Heart left ventricle (tissue), 16 donors: Measurements from ENCODE around the gene NIPAL3. TPM values are rescaled to one million over a fixed set of nuclear protein-coding genes. Genes with fewer than 3 reads are reported as not detected.
"Not testable (repeated sequence)": the region's sequence is repeated elsewhere in the genome, so short reads cannot be mapped to it uniquely, and the experiment has no call there.

Experiments
- ATAC-seq, 4 donors: fragments of 200-7000 bp; cut with Tn5 transposase; one replicate each; pipeline ENCODE4 v1.9.1; 2020 to 2022; ENCODE audit warnings: moderate library complexity in 4 of 4, mild to moderate bottlenecking in 3 of 4, moderate number of reproducible peaks in 1 of 4
- DNase-seq, 5 donors: peaks; one replicate each; pipeline ENCODE4 v3.0.0-alpha.2; 2020
- H3K27ac ChIP-seq, 12 donors: fragments of 200-600 bp; sonication (generic) in 4 of 12; one replicate each; pipeline versions ENCODE4 v1.5.0 to v1.8.0; 2016 to 2022; ENCODE audit warnings: mild to moderate bottlenecking in 2 of 12
- H3K27me3 ChIP-seq, 9 donors: fragments of 200-600 bp; sonication (generic) in 2 of 9; one replicate each; pipeline versions ENCODE4 v1.5.1 to v1.8.0; 2016 to 2022; ENCODE audit warnings: mild to moderate bottlenecking in 3 of 9
- H3K36me3 ChIP-seq, 9 donors: fragments of 200-600 bp; sonication (generic) in 2 of 9; one replicate each; pipeline versions ENCODE4 v1.5.0 to v1.8.0; 2018 to 2022; ENCODE audit warnings: mild to moderate bottlenecking in 2 of 9
- H3K4me1 ChIP-seq, 12 donors: fragments of 200-600 bp; sonication (generic) in 4 of 12; one replicate each; pipeline versions ENCODE4 v1.5.0 to v1.8.0; 2016 to 2022; ENCODE audit warnings: mild to moderate bottlenecking in 3 of 12
- H3K4me3 ChIP-seq, 12 donors: fragments of 200-600 bp; sonication (generic) in 4 of 12; one replicate each; pipeline versions ENCODE4 v1.5.0 to v1.8.0; 2017 to 2022; ENCODE audit warnings: mild to moderate bottlenecking in 9 of 12, moderate library complexity in 4 of 12
- H3K9me3 ChIP-seq, 12 donors: fragments of 200-600 bp; sonication (generic) in 4 of 12; one replicate each; pipeline versions ENCODE4 v1.5.0 to v1.8.0; 2016 to 2022; ENCODE audit warnings: mild to moderate bottlenecking in 1 of 12
- POLR2A ChIP-seq, 2 donors: fragments of 450-650 bp; IDR thresholded peaks; one replicate each; pipeline ENCODE4 v1.6.1; 2017; ENCODE audit warnings: antibody characterized with exemption in 2 of 2, mild to moderate bottlenecking in 2 of 2, moderate library complexity in 2 of 2
- WGBS, 4 donors: extraction: QIAGEN DNeasy Blood & Tissue Kit in 2 of 4; methylation state at CpG; one replicate each; pipeline versions ENCODE4 v1.1.5 to v1.1.7; 2013 to 2018; 5-methylcytosine and 5-hydroxymethylcytosine counted together
- intact Hi-C, 10 donors: fragments of 100-400 bp; cut with DNase I; formaldehyde crosslinking; loops; one replicate each; pipeline versions ENCODE4 v1.11.1 to v1.14.2; 2022
- polyA plus RNA-seq, 2 donors: library from polyadenylated mRNA; stranded (reverse); fragments of 200-250 nt; gene quantifications; one replicate each; pipeline ENCODE4 v1.2.3, GENCODE V29; 2013
- total RNA-seq, 9 donors: library from RNA; depleted of rRNA in 2 of 9; stranded (reverse); fragments of >200 nt in 2 of 9; fragmentation: NEBNext Ultra II Directional in 3 of 9; extraction: Animal tissue kit (Norgen Biotek cat#: 25700) in 3 of 9; gene quantifications; one replicate each; pipeline versions ENCODE4 v1.1.0 to v1.2.4, GENCODE V29; 2016 to 2023
- TF ChIP-seq, protein P1 (sequence below), 12 donors: fragments of 200-600 bp; sonication (generic) in 4 of 12; IDR thresholded peaks; one replicate each; pipeline versions ENCODE4 v1.5.0 to v1.8.0; 2018 to 2022; ENCODE audit warnings: antibody characterized with exemption in 12 of 12, mild to moderate bottlenecking in 5 of 12
- donor health status: ischemic (EF 13 %, LVEDD 7.1; RV severe dilation, severe dysfunction).
- donor health status: healthy with polysubstance abuse.
- donor health status: DM: no; HTN: yes; CAD: no.
- donor health status: DM: no; HTN: no; CAD: no.
- donor health status: ischemic (EF 25% LVEDD 6.9; RV normal size, moderate dysfunction).
- donor health status: ischemic (EF 25% LVEDD 5.7; RV mildly dilated, moderate dysfunction).
- donor health status: healthy.
- donor health status: DM: yes; HTN: yes; CAD: no.
- donor health status: ischemic (EF 35%, LVEDD 5.7; RV mildly dilated, moderate dysfunction).
- donor health status: nonischemic (EF 11% LVEDD 7.7; RV severe dilation, severe dysfunction).
- donor health status: DM: yes; HTN: yes; CAD: no.
- donor health status: PGD.
- donor health status: ischemic (EF 29% LVEDD 5.4; RV normal size, mild dysfunction).
- donor health status: nonischemic (EF 23%, LVEDD 6.1; RV moderate dilation, normal function).

The NIPAL3 gene
- total and polyA plus RNA-seq, 11 donors: 9.8 to 48.3 (median 27.8) TPM

DNA sequence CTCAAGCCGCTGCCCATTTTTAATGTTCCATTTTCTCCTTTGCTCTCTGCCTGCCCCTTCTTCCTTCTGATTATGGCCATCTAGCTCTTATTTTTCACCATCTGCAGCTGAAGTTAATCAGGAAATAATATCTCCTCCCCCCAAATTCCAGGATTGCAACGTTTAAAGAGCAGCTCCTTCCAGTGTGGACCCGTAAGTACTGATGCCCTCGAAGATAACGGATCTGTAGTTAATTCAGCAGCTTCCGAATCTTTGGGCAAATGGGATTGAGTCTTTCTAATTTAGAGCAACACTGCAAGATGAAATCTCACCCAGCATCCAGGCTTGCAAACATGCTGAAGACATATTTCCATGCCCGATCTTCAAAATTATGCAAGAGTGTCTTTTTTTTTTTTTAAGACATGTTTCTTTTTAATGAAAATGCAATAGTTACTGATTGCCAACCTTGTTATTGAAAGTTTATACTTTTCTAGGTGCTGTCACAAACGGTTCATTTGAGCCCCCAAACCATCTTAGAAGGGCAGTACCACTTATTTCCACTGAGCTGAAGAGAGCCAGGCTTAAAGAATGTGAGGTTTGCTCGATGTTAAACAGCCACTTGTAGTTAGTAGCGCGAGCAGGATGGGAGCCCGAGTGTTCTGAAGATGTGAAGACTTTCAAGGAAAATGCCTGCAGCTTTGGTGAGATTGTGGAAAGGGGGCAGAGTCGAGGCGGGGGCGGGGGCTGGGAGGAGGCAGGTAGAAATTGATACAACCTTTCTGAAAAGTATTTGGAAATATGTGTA, 76.2 kb downstream of the NIPAL3 start:
- ATAC-seq (no peak), DNase-seq (no peak)
- Histone ChIP-seq H3K36me3 (no peaks in the 10 kb centered on the region), H3K27me3 (peaks cover 0 to 5% (median 0%) of the 10 kb centered on the region in 9 donors), H3K9me3 (peaks cover 0 to 7% (median 0%) of the 10 kb centered on the region in 12 donors), H3K27ac (no peak overlapping the region), H3K4me3 (no peak overlapping the region), H3K4me1 (no peaks in the 10 kb centered on the region)
- intact Hi-C loops: no loop called here
- WGBS, 4 donors: 55 to 61% (median 60%) methylated on average over 15 of the region's 15 CpGs
- TF ChIP-seq POLR2A (IDR thresholded peaks at IDR 0.05): no peak
- TF ChIP-seq, protein P1, sequence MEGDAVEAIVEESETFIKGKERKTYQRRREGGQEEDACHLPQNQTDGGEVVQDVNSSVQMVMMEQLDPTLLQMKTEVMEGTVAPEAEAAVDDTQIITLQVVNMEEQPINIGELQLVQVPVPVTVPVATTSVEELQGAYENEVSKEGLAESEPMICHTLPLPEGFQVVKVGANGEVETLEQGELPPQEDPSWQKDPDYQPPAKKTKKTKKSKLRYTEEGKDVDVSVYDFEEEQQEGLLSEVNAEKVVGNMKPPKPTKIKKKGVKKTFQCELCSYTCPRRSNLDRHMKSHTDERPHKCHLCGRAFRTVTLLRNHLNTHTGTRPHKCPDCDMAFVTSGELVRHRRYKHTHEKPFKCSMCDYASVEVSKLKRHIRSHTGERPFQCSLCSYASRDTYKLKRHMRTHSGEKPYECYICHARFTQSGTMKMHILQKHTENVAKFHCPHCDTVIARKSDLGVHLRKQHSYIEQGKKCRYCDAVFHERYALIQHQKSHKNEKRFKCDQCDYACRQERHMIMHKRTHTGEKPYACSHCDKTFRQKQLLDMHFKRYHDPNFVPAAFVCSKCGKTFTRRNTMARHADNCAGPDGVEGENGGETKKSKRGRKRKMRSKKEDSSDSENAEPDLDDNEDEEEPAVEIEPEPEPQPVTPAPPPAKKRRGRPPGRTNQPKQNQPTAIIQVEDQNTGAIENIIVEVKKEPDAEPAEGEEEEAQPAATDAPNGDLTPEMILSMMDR (IDR thresholded peaks at IDR 0.05): no peak

DNA sequence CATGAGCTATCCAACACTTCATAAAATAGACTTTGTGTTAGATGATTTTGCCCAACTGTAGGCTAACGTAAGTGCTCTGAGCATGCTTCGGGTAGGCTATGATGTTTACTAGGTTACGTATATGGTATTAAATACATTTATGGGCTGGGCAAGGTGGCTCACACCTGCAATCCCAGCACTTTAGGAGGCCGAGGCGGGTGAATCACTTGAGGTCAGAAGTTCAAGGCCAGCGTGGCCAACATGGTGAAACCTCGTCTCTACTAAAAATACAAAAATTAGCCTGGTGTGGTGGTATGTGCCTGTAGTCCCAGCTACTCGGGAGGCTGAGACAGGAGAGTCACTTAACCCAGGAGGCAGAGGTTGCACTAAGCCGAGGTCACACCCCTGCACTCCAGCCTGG, 77.3 kb downstream of the NIPAL3 start:
- H3K4me3 ChIP-seq, H3K27ac ChIP-seq, H3K4me1 ChIP-seq, H3K27me3 ChIP-seq, intact Hi-C loops, ATAC-seq, DNase-seq, H3K36me3 ChIP-seq, H3K9me3 ChIP-seq: not testable (repeated sequence)
- WGBS, 4 donors: 89 to 94% (median 92%) methylated on average over 9 of the region's 9 CpGs

DNA sequence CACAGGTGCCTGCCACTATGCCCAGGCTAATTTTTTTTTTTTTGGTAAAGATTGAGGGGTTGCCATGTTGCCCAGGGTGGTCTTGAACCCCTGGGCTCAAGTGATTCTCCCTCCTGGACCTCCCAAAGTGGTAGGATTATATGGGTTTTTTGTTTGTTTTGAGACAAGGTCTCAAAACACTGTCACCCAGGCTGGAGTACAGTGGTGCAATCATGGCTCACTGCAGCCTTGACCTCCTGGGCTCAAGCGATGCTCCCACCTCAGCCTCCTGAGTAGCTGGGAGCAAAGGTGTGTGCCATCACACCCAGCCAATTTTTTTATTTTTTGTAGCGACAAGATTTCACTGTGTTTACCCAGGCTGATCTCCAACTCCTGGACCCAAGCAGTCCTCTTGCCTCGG, 78.2 kb downstream of the NIPAL3 start:
- no peak overlapping the region for H3K4me3 ChIP-seq
- no peak for ATAC-seq
- TF ChIP-seq, protein P1 (IDR thresholded peaks at IDR 0.05): no peak
- TF ChIP-seq POLR2A (IDR thresholded peaks at IDR 0.05): no peak
- H3K27ac ChIP-seq: no peak overlapping the region
- DNase-seq: no peak
- no peaks in the 10 kb centered on the region for H3K36me3 ChIP-seq
- intact Hi-C loops: no loop called here
- H3K4me1 ChIP-seq: no peaks in the 10 kb centered on the region
- 92 to 94% (median 94%) methylated on average over 3 of the region's 3 CpGs for WGBS, 4 donors
- peaks cover 0 to 7% (median 0%) of the 10 kb centered on the region in 12 donors for H3K9me3 ChIP-seq
- peaks cover 0 to 5% (median 0%) of the 10 kb centered on the region in 9 donors for H3K27me3 ChIP-seq

DNA sequence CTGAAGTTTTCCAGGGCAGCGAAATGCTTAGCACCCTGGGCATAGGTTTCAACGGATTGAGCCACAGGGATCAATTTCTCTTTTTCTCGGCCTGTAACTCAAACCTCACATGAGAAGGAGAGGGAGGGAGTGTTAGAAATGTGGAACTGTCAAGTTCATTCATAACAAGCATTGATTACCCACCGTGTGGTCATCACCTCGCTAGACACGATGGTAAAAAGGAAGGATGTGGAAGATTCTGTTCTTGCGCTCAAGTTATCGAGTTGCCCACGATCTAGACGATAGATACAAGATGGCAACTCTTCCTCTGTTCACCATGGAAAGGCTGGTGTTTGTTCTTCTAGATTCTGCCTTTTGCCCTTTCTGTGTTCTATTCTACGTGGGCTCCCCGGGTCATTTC, 83.0 kb downstream of the NIPAL3 start:
- Histone ChIP-seq H3K9me3 (no peaks in the 10 kb centered on the region), H3K27ac (no peak overlapping the region), H3K4me1 (peaks cover 0 to 26% (median 7%) of the 10 kb centered on the region in 12 donors), H3K4me3 (no peak overlapping the region), H3K27me3 (no peaks in the 10 kb centered on the region), H3K36me3 (no peaks in the 10 kb centered on the region)
- intact Hi-C loops: loop anchor here in 1 of 10 donors (5.0 kb wide), 1 partner anchor 71 kb away; no protein-coding TSS in a partner anchor
- ATAC-seq (no peak), DNase-seq (no peak)
- WGBS, 4 donors: 89 to 92% (median 90%) methylated on average over 12 of the region's 12 CpGs
- no peak for TF ChIP-seq POLR2A (IDR thresholded peaks at IDR 0.05)
- TF ChIP-seq, protein P1 (IDR thresholded peaks at IDR 0.05): no peak
